ENCODE data around the gene BGN. TPM values are rescaled to one million over a fixed set of nuclear protein-coding genes. Genes with fewer than 3 reads are reported as not detected.

The BGN gene
- total RNA-seq, 2 donors from 2014 or later: 16.9 to 174 TPM

DNA sequence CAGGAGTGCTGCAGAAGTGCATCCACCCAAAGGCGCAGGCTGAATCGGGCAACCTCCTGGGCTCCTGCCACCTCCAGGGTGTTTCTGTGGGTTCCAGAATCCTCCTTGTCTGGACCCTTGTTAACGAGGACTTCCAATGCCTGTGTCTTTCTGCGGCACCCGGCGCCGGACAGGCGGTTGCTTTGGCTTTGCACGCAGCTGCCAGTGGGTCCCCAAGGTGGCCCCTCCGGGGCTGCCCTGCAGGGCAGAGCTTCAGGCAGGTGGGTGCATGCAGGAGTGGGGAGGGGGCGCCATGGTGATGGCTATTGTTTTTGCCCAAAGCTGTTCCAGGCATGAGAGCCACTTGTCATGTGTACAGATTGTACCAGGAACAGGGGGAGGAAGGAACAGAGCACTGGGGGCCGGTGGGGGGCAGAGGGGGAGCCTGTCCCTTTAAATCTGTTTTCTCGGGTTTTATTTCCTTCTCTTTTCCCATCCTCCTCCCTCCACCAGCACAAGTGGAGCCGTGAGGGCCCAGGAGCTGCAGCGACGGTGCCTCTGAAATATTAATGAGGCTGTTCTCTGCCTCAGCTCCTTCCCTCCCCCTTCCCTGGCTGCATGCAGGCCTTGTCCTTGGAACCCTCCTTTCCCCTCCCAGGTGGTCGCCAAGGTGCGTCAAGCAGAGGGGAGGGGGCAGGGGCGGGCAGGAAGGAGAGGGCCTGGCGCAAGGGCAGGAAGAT is 35.8 kb downstream of the BGN start:
- no peak for DNase-seq (ENCODE audit: low spot score)
- H3K4me3 ChIP-seq: no peak overlapping the region
- no peak for TF ChIP-seq POLR2A (IDR thresholded peaks at IDR 0.05)
- no peak for TF ChIP-seq POLR2AphosphoS5 (IDR thresholded peaks at IDR 0.05)
- TF ChIP-seq, protein P1, sequence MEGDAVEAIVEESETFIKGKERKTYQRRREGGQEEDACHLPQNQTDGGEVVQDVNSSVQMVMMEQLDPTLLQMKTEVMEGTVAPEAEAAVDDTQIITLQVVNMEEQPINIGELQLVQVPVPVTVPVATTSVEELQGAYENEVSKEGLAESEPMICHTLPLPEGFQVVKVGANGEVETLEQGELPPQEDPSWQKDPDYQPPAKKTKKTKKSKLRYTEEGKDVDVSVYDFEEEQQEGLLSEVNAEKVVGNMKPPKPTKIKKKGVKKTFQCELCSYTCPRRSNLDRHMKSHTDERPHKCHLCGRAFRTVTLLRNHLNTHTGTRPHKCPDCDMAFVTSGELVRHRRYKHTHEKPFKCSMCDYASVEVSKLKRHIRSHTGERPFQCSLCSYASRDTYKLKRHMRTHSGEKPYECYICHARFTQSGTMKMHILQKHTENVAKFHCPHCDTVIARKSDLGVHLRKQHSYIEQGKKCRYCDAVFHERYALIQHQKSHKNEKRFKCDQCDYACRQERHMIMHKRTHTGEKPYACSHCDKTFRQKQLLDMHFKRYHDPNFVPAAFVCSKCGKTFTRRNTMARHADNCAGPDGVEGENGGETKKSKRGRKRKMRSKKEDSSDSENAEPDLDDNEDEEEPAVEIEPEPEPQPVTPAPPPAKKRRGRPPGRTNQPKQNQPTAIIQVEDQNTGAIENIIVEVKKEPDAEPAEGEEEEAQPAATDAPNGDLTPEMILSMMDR (IDR thresholded peaks at IDR 0.05): no peak
- H3K36me3 ChIP-seq: no peaks in the 10 kb centered on the region
- no peaks in the 10 kb centered on the region for H3K4me1 ChIP-seq (replicated peaks)
- intact Hi-C loops (cut with DNase I): no loop called here
- H3K27ac ChIP-seq: no peak overlapping the region
- H3K9me3 ChIP-seq: no peaks in the 10 kb centered on the region
- 56% methylated on average over 19 of the region's 20 CpGs for WGBS
- H3K27me3 ChIP-seq (replicated peaks; ENCODE audit: insufficient read depth): no peaks in the 10 kb centered on the region

DNA sequence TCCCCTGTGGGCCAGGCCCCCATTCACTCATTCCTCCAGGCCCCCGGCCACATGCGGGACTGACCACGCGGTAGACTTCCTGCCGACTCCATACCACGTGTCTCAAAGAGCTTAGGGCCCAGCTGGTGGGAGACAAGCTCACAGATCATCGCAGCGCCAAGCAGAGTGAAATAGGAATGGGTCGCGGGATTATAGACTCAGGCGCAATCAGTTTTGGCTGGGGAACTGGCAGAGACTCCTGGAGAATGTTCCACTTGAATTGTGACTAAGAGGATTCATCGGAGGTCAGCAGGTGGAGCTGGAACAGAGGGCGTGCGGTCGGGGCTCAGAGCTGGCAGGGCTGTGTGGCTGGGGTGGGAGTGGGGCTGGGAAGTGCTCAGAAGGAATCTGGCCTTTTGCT is 38.3 kb downstream of the BGN start:
- Histone ChIP-seq H3K9me3 (no peaks in the 10 kb centered on the region), H3K4me3 (no peak overlapping the region), H3K36me3 (no peaks in the 10 kb centered on the region), H3K27ac (no peak overlapping the region), H3K27me3 (replicated peaks; ENCODE audit: insufficient read depth) (no peaks in the 10 kb centered on the region), H3K4me1 (replicated peaks) (no peaks in the 10 kb centered on the region)
- no peak for DNase-seq (ENCODE audit: low spot score)
- intact Hi-C loops (cut with DNase I): no loop called here
- 73% methylated on average over 15 of the region's 15 CpGs for WGBS
- TF ChIP-seq POLR2AphosphoS5 (IDR thresholded peaks at IDR 0.05) (no peak), POLR2A (IDR thresholded peaks at IDR 0.05) (no peak)

DNA sequence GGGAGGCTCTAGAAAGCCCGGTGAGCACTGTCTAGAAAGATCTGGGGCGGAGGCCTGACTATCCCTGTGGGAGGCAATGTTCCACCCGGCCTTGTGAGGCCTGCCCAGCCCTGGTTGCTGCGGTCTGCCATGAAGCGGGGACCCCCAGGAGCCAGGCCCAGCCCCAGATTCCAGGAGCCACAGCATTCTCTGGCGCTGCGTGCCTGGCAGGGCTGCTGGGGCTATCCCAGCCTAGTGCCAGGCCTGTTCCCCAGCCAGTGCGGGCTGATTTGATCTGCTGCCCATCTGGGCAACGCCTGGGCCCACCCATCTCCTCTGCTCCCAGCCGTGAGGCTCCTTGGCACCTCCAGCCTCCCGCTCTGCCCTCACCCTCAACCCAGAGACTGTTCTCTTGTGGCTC is 42.3 kb downstream of the BGN start:
- no peaks in the 10 kb centered on the region for H3K9me3 ChIP-seq
- WGBS: 92% methylated on average over 2 of the region's 11 CpGs
- no peak for DNase-seq (ENCODE audit: low spot score)
- H3K36me3 ChIP-seq: no peaks in the 10 kb centered on the region
- no peak overlapping the region for H3K4me3 ChIP-seq
- H3K27ac ChIP-seq: no peak overlapping the region
- no peaks in the 10 kb centered on the region for H3K27me3 ChIP-seq (replicated peaks; ENCODE audit: insufficient read depth)
- H3K4me1 ChIP-seq (replicated peaks): no peaks in the 10 kb centered on the region
- no peak for TF ChIP-seq POLR2A (IDR thresholded peaks at IDR 0.05)
- TF ChIP-seq, protein P1 (IDR thresholded peaks at IDR 0.05): no peak
- no peak for TF ChIP-seq POLR2AphosphoS5 (IDR thresholded peaks at IDR 0.05)
- intact Hi-C loops (cut with DNase I): loop anchor here (5.0 kb wide), 1 partner anchor 130 kb away; no protein-coding TSS in a partner anchor

DNA sequence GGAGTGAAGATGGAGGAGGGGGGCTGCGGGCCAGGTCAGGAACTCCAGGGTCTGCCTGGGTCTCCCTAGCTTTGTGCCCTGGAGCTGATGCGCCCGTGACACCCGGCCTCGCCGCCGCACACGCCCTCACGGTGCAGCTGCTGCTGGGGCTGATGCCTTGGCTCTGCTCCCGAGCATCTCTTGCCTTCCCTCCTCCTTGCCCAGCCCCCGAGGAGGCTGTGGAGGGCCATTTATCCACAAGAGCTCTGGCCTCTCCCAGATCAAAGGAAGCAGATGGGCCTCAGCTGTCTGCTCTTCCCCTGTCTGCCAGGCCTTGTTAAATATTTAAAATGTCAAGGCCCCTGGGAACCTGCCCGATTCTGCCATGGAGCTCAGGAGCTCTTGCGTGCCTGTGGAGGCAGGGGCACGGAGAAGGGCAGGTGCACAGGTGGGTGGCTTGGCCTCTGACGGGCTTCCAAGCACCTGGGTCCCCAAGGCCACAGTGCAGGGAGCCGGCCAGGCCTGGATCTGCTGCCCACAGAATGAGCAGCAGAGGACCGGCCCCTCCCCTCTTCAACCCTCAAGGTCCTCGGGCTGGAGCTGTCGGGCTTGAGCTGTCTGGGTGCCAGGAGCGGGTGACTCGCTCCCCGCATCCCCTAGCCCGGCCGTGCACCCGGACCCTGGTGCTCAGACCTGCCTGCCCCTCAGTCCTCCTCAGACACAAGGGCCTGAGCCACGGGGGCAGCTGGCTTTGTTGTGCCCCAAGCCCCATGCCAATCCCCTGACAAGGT is 42.9 kb downstream of the BGN start:
- Histone ChIP-seq H3K36me3 (no peaks in the 10 kb centered on the region), H3K4me1 (replicated peaks) (no peaks in the 10 kb centered on the region), H3K27ac (no peak overlapping the region), H3K4me3 (no peak overlapping the region), H3K27me3 (replicated peaks; ENCODE audit: insufficient read depth) (no peaks in the 10 kb centered on the region), H3K9me3 (no peaks in the 10 kb centered on the region)
- DNase-seq (ENCODE audit: low spot score): no peak
- TF ChIP-seq, protein P1 (IDR thresholded peaks at IDR 0.05): no peak
- intact Hi-C loops (cut with DNase I): loop anchor here (5.0 kb wide), 1 partner anchor 130 kb away; no protein-coding TSS in a partner anchor
- 47% methylated on average over 3 of the region's 26 CpGs for WGBS

DNA sequence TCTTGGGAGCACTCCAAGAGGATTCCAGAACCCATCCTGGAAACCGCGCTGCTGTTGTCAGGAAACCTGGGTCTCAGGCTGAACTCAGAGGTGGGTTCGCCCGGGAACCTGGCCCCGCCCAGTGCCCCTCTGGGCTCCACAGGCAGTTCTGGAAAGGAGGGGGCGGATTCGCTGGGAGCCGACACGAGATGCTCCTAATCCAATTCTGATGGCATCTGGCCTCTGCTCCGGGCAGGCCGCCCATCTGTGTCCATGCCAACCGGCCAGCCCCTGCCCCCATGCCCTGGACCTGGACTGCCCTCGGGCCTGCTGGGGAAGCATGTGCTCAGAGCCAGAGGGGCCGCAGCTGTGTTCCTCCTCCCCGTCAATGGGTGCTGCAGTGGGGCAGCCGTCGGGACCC is 43.6 kb downstream of the BGN start:
- 82% methylated on average over 7 of the region's 17 CpGs for WGBS
- no peak overlapping the region for H3K27ac ChIP-seq
- H3K4me1 ChIP-seq (replicated peaks): no peaks in the 10 kb centered on the region
- H3K4me3 ChIP-seq: no peak overlapping the region
- no peak for DNase-seq (ENCODE audit: low spot score)
- no peaks in the 10 kb centered on the region for H3K27me3 ChIP-seq (replicated peaks; ENCODE audit: insufficient read depth)
- no peak for TF ChIP-seq POLR2AphosphoS5 (IDR thresholded peaks at IDR 0.05)
- TF ChIP-seq POLR2A (IDR thresholded peaks at IDR 0.05): no peak
- TF ChIP-seq, protein P1 (IDR thresholded peaks at IDR 0.05): no peak
- no peaks in the 10 kb centered on the region for H3K36me3 ChIP-seq
- intact Hi-C loops (cut with DNase I): loop anchor here (5.0 kb wide), 1 partner anchor 129 kb away; no protein-coding TSS in a partner anchor
- H3K9me3 ChIP-seq: no peaks in the 10 kb centered on the region

Data from prostate gland (tissue), 2 donors.